AG09319 (cell line): ENCODE data around the gene PPP1R3F.
"Not testable (repeated sequence)": the region's sequence is repeated elsewhere in the genome, so short reads cannot be mapped to it uniquely, and the experiment has no call there.

ENCODE experiments used
- DNase-seq: peaks from one replicate; pipeline ENCODE4 v3.0.0-alpha.2; 2010; ENCODE audit warnings: low read depth; ENCODE audit errors: extremely low read depth

PPP1R3F gene

DNA sequence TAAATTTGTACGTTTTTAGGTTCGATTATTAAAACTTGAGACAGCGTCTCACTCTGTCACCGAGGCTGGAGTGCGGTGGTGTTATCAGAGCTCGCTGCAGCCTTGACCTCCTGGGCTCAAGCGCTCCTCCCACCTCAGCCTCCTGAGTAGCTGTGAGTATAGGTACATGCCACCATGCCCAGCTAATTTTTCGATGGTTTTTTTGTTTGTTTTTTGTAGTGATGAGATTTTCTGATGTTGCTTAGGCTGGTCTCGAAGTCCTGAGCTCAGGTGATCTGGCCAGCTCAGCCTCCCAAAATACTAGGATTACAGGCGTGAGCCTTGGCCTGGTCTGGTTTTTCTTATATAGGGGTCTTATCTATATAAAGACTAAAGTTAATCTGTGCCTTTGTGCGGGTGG, 60.8 kb downstream of the PPP1R3F start:
- not testable (repeated sequence) for DNase-seq

DNA sequence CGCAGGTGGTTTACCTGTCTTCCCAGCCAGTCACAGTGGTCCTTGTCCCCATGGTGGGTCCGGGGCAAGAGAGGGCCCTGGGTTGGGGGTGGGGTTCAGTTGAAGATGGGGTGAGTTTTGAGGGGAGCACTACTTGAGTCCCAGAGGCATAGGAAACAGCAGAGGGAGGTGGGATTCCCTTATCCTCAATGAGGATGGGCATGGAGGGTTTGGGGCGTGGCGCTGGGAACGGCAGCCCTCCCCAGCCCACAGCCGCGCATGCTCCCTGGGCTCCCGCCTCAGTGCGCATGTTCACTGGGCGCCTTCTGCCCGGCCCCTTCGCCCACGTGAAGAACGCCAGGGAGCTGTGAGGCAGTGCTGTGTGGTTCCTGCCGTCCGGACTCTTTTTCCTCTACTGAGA, 61.7 kb downstream of the PPP1R3F start, which contains the start of gene GAGE13:
Gene GAGE13 (plus strand): TSS at position 301 of the 400 bp plus-strand sequence. CDS start 1,156 bp downstream, outside the sequence.
- DNase-seq: not testable (repeated sequence)

DNA sequence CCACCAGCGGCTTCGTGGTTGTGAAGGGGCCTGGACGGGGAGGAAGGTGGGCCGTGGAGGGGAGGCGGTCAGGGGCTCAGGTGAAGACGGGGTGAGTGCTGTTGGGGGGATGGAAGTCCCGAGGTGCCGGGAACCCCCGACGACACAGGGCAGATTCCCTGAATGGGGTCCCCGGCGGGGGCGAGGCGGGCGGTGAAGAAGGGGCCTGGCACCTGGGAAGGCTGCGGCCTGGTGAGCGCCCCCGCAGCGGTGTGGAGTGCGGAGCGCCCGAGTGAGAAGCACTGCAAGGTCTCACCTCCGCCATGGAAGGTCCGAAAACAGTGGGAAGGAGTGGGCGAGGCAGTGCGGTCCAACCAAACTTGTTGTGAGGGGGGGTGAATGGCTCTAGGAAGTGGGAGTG, 62.2 kb downstream of the PPP1R3F start:
- not testable (repeated sequence) for DNase-seq
